ENCODE results near the gene RNF43.

- TF ChIP-seq POLR2A (IDR thresholded peaks at IDR 0.05) = no peak
- no peak for TF ChIP-seq CTCF (IDR thresholded peaks at IDR 0.05)
These were observed 26.4 kb downstream of the RNF43 start for GRCh38 chr17:58390884-58391283.

All from body of pancreas (tissue), 4 donors.